ENCODE results near the gene SLITRK4.
A peak's percentile ranks its signal among the peaks of the same experiment; 100 is the strongest.

The SLITRK4 gene

DNA sequence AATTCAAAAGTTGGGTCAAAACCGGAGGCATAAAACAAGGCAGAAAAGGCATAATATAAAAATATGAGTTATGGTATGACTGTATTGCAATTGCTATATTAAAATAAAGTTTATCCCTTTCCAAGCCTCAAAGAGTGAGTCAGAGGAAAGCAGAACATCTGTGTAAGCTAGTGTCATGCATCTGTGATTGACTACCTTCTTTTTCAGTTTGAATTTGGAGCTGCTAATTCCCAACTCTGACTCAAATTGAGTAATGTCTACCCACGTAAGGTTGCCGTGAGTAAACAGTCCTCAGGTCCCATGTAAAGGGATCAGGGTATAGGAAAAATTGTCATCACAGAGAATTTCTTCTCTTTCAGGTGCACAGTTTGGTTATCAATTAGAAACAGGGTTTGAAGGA, 6.5 kb upstream of the SLITRK4 start:
- peaks cover 0 to 4% (median 0%) of the 10 kb centered on the region in 11 experiments; a peak in 1 of 22 replicates for H4K20me1 ChIP-seq
- H3K27ac ChIP-seq, result peak overlapping the region in 4 of 11 experiments; percentile 0 to 33 (median 12); a peak in 3 of 22 replicates
- H3K36me3 ChIP-seq, result no peaks in the 10 kb centered on the region
- no peak overlapping the region for H3K9ac ChIP-seq
- H3K4me3 ChIP-seq, result no peak overlapping the region
- peaks cover 0 to 25% (median 0%) of the 10 kb centered on the region in 11 experiments; a peak in 6 of 22 replicates for H3K9me3 ChIP-seq (replicated peaks in 1 of 11)
- H3K4me1 ChIP-seq, result peaks cover 0 to 22% (median 0%) of the 10 kb centered on the region in 10 experiments; a peak in 6 of 20 replicates
- peak overlapping the region in 3 of 11 experiments; percentile 21 to 35 (median 28); a peak in 3 of 22 replicates for H3K4me2 ChIP-seq
- no peak for TF ChIP-seq Cebpa-rat (IDR thresholded peaks at IDR 0.05)
- H3K27me3 ChIP-seq, result peaks cover 61 to 95% (median 91%) of the 10 kb centered on the region in 11 experiments

DNA sequence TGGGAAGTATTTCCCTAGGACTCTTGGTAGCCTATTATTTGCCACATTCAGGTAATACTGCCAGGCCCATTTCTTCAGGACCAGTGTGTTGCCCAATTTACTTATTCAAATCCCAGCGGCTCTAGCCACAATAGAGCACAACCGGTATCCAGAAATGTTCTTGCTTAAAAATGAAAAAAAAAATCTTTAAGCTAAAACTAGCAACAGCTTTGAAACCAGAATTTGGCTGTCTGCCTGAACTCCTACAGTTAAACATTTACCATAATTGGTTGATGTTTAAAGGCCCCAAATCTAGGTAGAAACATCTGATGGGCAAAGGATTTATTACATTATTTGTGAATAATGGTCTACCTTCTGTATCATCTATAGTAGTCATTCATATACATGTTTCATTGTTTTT, 930 bp upstream of the SLITRK4 start:
- Histone ChIP-seq H4K20me1 (peaks cover 0 to 4% (median 0%) of the 10 kb centered on the region in 11 experiments; a peak in 1 of 22 replicates), H3K4me3 (no peak overlapping the region), H3K4me1 (peaks cover 0 to 38% (median 17%) of the 10 kb centered on the region in 10 experiments; a peak in 15 of 20 replicates), H3K27me3 (peaks cover 43 to 81% (median 73%) of the 10 kb centered on the region in 11 experiments), H3K36me3 (no peaks in the 10 kb centered on the region), H3K27ac (peak overlapping the region in 2 of 11 experiments; percentile 10 to 40; a peak in 3 of 22 replicates), H3K9me3 (replicated peaks in 1 of 11) (peaks cover 16 to 38% (median 27%) of the 10 kb centered on the region in 11 experiments), H3K4me2 (no peak overlapping the region), H3K9ac (no peak overlapping the region)
- no peak for TF ChIP-seq Cebpa-rat (IDR thresholded peaks at IDR 0.05)

DNA sequence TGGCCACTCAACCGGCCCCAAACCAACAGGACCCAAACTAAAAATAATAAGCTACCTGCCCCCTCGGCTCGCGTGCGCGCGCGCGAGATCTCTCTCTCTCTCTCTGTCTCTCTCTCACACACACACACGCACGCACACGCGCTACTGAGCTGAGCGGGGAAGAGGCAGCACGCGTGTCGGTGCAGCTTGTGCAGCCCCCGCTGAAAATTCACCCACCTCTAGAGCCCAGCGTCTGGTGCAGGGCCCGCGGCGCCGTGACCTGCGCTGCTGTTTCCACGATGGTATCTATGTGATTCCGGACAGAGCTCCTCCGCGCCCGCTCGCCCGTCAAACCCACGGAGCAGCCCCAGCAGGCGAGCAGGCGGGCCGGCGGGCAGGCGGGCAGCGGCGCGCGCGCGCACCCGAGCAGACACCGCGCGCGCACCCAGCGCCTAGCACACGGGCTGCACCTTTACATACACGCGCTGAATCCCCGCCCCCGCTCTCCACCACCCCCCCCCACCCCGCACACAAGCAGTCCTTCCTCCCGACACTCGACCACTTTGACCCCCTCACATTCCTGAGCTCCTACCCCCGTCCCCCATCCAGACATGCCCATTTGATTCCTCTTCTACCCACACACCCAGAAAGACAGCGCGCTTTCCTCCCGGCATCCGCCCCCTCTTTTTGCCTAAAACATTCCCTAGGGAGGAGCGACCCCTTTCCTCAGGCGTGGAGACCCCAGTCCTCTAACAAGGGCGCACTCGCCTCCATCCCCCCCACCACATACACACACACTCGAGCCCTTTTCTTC, 1.0 kb downstream of the SLITRK4 start:
- Histone ChIP-seq H3K36me3 (no peaks in the 10 kb centered on the region), H4K20me1 (0 out of 22 replicates have a peak, but pooled peaks cover 0 to 3% (median 0%) of the 10 kb centered on the region in 11 experiments), H3K9me3 (replicated peaks in 1 of 11) (peaks cover 19 to 55% (median 37%) of the 10 kb centered on the region in 11 experiments), H3K4me1 (peaks cover 0 to 43% (median 24%) of the 10 kb centered on the region in 10 experiments; a peak in 15 of 20 replicates), H3K27ac (peak overlapping the region in 7 of 11 experiments; percentile 88 to 98 (median 95); a peak in 12 of 22 replicates), H3K27me3 (peaks cover 60 to 83% (median 77%) of the 10 kb centered on the region in 11 experiments), H3K4me2 (no peak overlapping the region), H3K4me3 (no peak overlapping the region), H3K9ac (no peak overlapping the region; a peak in 2 of 22 replicates)
- no peak for TF ChIP-seq Cebpa-rat (IDR thresholded peaks at IDR 0.05)

DNA sequence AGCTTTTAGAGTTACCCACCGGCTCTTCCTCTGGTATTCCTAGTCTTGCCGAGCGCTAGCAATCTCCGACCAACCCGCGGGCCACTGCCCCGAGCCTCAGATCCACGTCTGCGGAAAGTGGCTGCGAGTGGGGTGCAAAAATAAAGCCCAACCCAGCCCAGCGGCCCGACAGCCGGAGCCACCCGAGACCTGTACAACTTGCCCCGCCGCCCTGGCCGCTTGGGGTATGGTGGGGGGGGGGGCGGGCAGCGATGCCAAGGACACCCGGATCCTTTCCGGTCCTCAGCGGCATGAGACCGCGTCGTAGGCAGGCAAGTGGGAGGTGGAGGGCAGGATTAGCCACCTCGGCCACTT, 1.6 kb downstream of the SLITRK4 start:
- peak overlapping the region in 4 of 11 experiments; percentile 18 to 73 (median 55); a peak in 3 of 22 replicates for H3K4me2 ChIP-seq
- H3K36me3 ChIP-seq, result no peaks in the 10 kb centered on the region
- no peak for TF ChIP-seq Cebpa-rat (IDR thresholded peaks at IDR 0.05)
- no peaks in the 10 kb centered on the region for H4K20me1 ChIP-seq
- peak overlapping the region in 6 of 11 experiments; percentile 66 to 80 (median 78); a peak in 9 of 22 replicates for H3K9ac ChIP-seq
- H3K4me1 ChIP-seq, result peaks cover 0 to 43% (median 24%) of the 10 kb centered on the region in 10 experiments; a peak in 15 of 20 replicates
- peak overlapping the region in 9 of 11 experiments; percentile 78 to 98 (median 90); a peak in 19 of 22 replicates for H3K27ac ChIP-seq
- peaks cover 61 to 83% (median 77%) of the 10 kb centered on the region in 11 experiments for H3K27me3 ChIP-seq
- peaks cover 24 to 60% (median 43%) of the 10 kb centered on the region in 11 experiments for H3K9me3 ChIP-seq (replicated peaks in 1 of 11)
- H3K4me3 ChIP-seq, result peak overlapping the region in 2 of 10 experiments; percentile 5 to 52; a peak in 1 of 20 replicates

DNA sequence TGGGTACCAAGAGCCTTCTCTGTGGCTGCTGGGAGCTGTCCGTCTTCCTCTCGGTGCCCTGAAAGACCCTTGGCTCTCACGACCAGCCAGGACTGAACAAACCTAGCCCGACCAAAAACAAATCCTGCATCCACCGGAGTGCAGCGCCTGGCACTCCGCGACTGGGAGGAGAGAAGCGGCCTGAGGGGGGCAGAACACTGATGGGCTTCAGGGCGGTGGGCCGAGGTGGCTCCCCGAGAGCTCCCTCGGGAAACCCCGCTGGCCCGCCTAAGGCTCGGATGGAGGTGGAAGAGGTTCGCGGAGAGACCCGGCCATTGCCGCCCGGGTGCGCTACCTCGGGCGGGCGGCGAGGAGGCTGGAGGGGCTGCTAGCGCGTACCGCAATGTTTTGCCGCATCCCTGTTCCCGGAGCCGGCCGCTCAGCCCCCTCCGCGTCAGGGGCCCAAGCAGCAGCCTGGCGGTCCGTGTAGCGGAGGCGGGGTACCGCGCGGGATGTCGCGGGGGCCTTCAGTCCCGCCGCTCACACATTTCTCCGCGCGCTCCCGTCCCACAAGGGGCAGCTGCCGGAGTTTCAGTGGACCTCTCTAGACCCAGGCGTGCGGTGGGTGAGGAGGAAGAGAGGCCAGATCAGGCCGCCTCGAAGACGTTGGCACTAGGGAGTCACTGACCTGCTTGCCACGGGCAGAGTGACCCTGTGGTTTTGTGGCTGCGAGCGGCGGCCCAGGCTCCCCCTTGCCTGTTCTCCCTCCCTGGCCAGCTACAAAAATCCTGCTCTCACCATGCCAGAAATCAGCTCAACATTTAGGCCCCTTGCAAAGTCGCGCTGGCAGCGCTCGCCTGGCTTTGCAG, 2.2 kb downstream of the SLITRK4 start:
- H3K4me1 ChIP-seq, result peaks cover 0 to 42% (median 24%) of the 10 kb centered on the region in 10 experiments; a peak in 15 of 20 replicates
- TF ChIP-seq Cebpa-rat (IDR thresholded peaks at IDR 0.05), result no peak
- no peaks in the 10 kb centered on the region for H3K36me3 ChIP-seq
- H3K4me3 ChIP-seq, result peak overlapping the region in 5 of 10 experiments; percentile 5 to 52 (median 9); a peak in 6 of 20 replicates
- H3K4me2 ChIP-seq, result peak overlapping the region in 9 of 11 experiments; percentile 18 to 73 (median 60); a peak in 16 of 22 replicates
- H3K27me3 ChIP-seq, result peaks cover 65 to 83% (median 78%) of the 10 kb centered on the region in 11 experiments
- no peaks in the 10 kb centered on the region for H4K20me1 ChIP-seq
- peaks cover 30 to 66% (median 47%) of the 10 kb centered on the region in 11 experiments for H3K9me3 ChIP-seq (replicated peaks in 1 of 11)
- H3K27ac ChIP-seq, result peak overlapping the region; percentile 62 to 98 (median 89)
- H3K9ac ChIP-seq, result peak overlapping the region in 10 of 11 experiments; percentile 38 to 80 (median 72); a peak in 18 of 22 replicates

- Histone ChIP-seq H4K20me1 (no peaks in the 10 kb centered on the region), H3K27ac (peak overlapping the region; percentile 62 to 98 (median 89)), H3K27me3 (peaks cover 60 to 83% (median 77%) of the 10 kb centered on the region in 11 experiments), H3K9ac (peak overlapping the region in 10 of 11 experiments; percentile 38 to 80 (median 72); a peak in 18 of 22 replicates), H3K36me3 (no peaks in the 10 kb centered on the region), H3K4me1 (peaks cover 0 to 33% (median 24%) of the 10 kb centered on the region in 10 experiments; a peak in 15 of 20 replicates), H3K4me2 (peak overlapping the region in 9 of 11 experiments; percentile 18 to 73 (median 60); a peak in 17 of 22 replicates), H3K9me3 (replicated peaks in 1 of 11) (peaks cover 33 to 73% (median 53%) of the 10 kb centered on the region in 11 experiments), H3K4me3 (no peak overlapping the region; a peak in 1 of 20 replicates)
- peak in 7 of 11 experiments; percentile 26 to 89 (median 70); a peak in 13 of 22 replicates for TF ChIP-seq Cebpa-rat (IDR thresholded peaks at IDR 0.05)
These were observed 3.1 kb downstream of the SLITRK4 start for GRCh38 chrX:143632625-143633410.

DNA sequence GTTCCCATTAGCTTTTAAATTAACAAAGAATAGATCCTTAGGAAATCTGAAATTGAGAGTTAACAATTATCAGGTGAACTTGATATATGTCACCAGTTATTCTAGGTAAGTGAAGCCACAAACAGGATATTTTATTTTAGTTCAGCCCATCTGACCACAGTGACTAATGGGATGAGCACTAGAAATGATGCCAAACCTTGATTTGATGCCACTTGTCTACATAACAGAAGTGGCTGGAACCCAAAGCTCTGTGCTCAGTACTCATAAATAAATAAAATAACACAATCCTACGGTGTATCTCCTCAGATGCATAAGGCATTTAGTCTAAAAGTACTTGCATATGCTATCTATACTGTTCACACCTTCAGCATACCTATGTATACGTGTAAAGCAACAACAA, 12.2 kb downstream of the SLITRK4 start:
- Histone ChIP-seq H3K27me3 (peaks cover 51 to 95% (median 79%) of the 10 kb centered on the region in 11 experiments), H3K4me1 (peaks cover 0 to 3% (median 0%) of the 10 kb centered on the region in 10 experiments; a peak in 1 of 20 replicates)

More for the DNA sequence above, 12.2 kb downstream of the SLITRK4 start:
- H3K27ac ChIP-seq, result no peak overlapping the region
- H4K20me1 ChIP-seq, result no peaks in the 10 kb centered on the region; a peak in 1 of 22 replicates
- no peaks in the 10 kb centered on the region for H3K36me3 ChIP-seq
- TF ChIP-seq Cebpa-rat (IDR thresholded peaks at IDR 0.05), result no peak
- H3K4me3 ChIP-seq, result no peak overlapping the region
- H3K9me3 ChIP-seq (replicated peaks in 1 of 11), result peaks cover 0 to 7% (median 5%) of the 10 kb centered on the region in 11 experiments; a peak in 14 of 22 replicates
- no peak overlapping the region for H3K9ac ChIP-seq
- no peak overlapping the region for H3K4me2 ChIP-seq
